Psoas muscle (tissue), 8 donors: Measurements from ENCODE around the gene ZFP36. TPM values are rescaled to one million over a fixed set of nuclear protein-coding genes. Genes with fewer than 3 reads are reported as not detected.
A peak's percentile ranks its signal among the peaks of the same experiment; 100 is the strongest.

Experiments used
- ATAC-seq, 4 donors: fragments of 200-7000 bp; cut with Tn5 transposase; one replicate each; pipeline ENCODE4 v1.9.1; 2020; ENCODE audit warnings: moderate library complexity in 3 of 4, mild to moderate bottlenecking in 2 of 4
- DNase-seq, 2 donors: peaks; one replicate each; pipeline ENCODE4 v3.0.0-alpha.2; 2020
- H3K27ac ChIP-seq: fragments of 200-600 bp; one replicate; pipeline ENCODE4 v1.8.0; 2022
- H3K27me3 ChIP-seq, 3 donors: fragments of 200-600 bp in 1 of 3; one replicate each; pipeline versions ENCODE4 v1.6.1 to v1.8.0; 2013 to 2022; ENCODE audit warnings: low read length in 2 of 3, mild to moderate bottlenecking in 2 of 3, moderate library complexity in 1 of 3; ENCODE audit not compliant: insufficient read depth in 3 of 3
- H3K36me3 ChIP-seq, 2 donors: fragments of 200-600 bp in 1 of 2; one replicate each; pipeline versions ENCODE4 v1.6.1 to v1.8.0; 2013 to 2022; ENCODE audit warnings: low read depth in 1 of 2, mild to moderate bottlenecking in 1 of 2, moderate library complexity in 1 of 2; ENCODE audit not compliant: insufficient read depth in 1 of 2
- H3K4me1 ChIP-seq: fragments of 200-600 bp; one replicate; pipeline ENCODE4 v1.8.0; 2022
- H3K4me3 ChIP-seq: fragments of 200-600 bp; one replicate; pipeline ENCODE4 v1.8.0; 2022; ENCODE audit warnings: mild to moderate bottlenecking
- H3K9me3 ChIP-seq: fragments of 200-600 bp; one replicate; pipeline ENCODE4 v1.8.0; 2022
- CTCF ChIP-seq: fragments of 200-600 bp; IDR thresholded peaks from one replicate; pipeline ENCODE4 v1.8.0; 2022; ENCODE audit warnings: antibody characterized with exemption
- whole genome bisulfite sequencing, 3 donors: extraction: QIAGEN DNeasy Blood & Tissue Kit; methylation state at CpG; one replicate each; pipeline versions ENCODE4 v1.1.6 to v1.1.7; 2013; 5-methylcytosine and 5-hydroxymethylcytosine counted together
- intact Hi-C, 2 donors: fragments of 100-400 bp; cut with DNase I; formaldehyde crosslinking; loops; one replicate each; pipeline versions ENCODE4 v1.11.0 to v1.14.2; 2022
- polyA plus RNA-seq, 3 donors: library from polyadenylated mRNA; stranded (reverse); fragments of 200-250 nt; gene quantifications; one replicate each; pipeline ENCODE4 v1.2.3, GENCODE V29; 2013
- total RNA-seq, 4 donors: library from RNA; stranded (reverse); fragmentation: NEBNext Ultra II Directional in 2 of 4; extraction: Animal tissue kit (Norgen Biotek cat#: 25700) in 2 of 4; gene quantifications; one replicate each; pipeline versions ENCODE4 v1.2.1 to v1.2.4, GENCODE V29; 2021 to 2023
- donor health status: healthy with polysubstance abuse.
- donor health status: DM: no; HTN: no; CAD: no; lungs with moderate emphysema.
- donor health status: Bipolar disorder and iron deficiency.
- donor health status: healthy.
- donor health status: DM: yes; HTN: yes; CAD: no.
- donor health status: DM: no; HTN: no; CAD: no.
- donor health status: DM: no; HTN: no; CAD: no.
- donor health status: DM: yes; HTN: yes; CAD: no.

ZFP36 gene
- total and polyA plus RNA-seq, 7 donors: 32.1 to 391 (median 128) TPM

GRCh38 chr19:39411832-39412099 is 5.1 kb downstream of the ZFP36 start:
- Histone ChIP-seq H3K4me3 (peak overlapping the region; percentile 97), H3K27me3 (no peaks in the 10 kb centered on the region), H3K36me3 (peaks cover 0 to 17% of the 10 kb centered on the region in 2 donors), H3K9me3 (no peaks in the 10 kb centered on the region), H3K4me1 (peaks cover 14% of the 10 kb centered on the region), H3K27ac (peak overlapping the region; percentile 96)
- 0 to 1% (median 1%) methylated on average over 7 of the region's 7 CpGs for WGBS, 3 donors
- DNase-seq: peak; percentile 89 to 95
- TF ChIP-seq CTCF: peak; percentile 96
- peak; percentile 36 to 61 (median 48) for ATAC-seq
- intact Hi-C loops: loop anchor here (1.0 to 10.0 kb wide), 5 partner anchors 13 to 287 kb away; partner anchors contain the start of genes PAK4 (in 1 of the 2), RPS16 (in 1 of the 2) and SAMD4B (in 1 of the 2)

GRCh38 chr19:39412100-39412866 is 5.6 kb downstream of the ZFP36 start, which contains the start of gene PLEKHG2:
Gene PLEKHG2 (plus strand): TSS chr19:39412669. CDS start chr19:39414087, 1,418 bp downstream.
- Histone ChIP-seq H3K27me3 (no peaks in the 10 kb centered on the region), H3K9me3 (no peaks in the 10 kb centered on the region), H3K27ac (peak within 1 kb of the TSS; percentile 96), H3K36me3 (peaks cover 0 to 17% of the 10 kb centered on the region in 2 donors), H3K4me3 (peak within 1 kb of the TSS; percentile 97), H3K4me1 (peaks cover 14% of the 10 kb centered on the region)
- no peak for TF ChIP-seq CTCF
- peak; percentile 94 to 97 for DNase-seq
- peak; percentile 52 to 67 (median 53) for ATAC-seq
- intact Hi-C loops: loop anchor here (2.0 to 10.0 kb wide), 4 partner anchors 13 to 287 kb away; partner anchors contain the start of genes PAK4 (in 1 of the 2), RPS16 (in 1 of the 2) and SAMD4B (in 1 of the 2)
- 0 to 1% (median 0%) methylated on average over 47 to 60 of the region's 60 CpGs for WGBS, 3 donors

- WGBS, 3 donors: 0% methylated on average over 17 to 24 of the region's 24 CpGs
- ATAC-seq: no peak
- intact Hi-C loops: loop anchor here (2.0 to 10.0 kb wide), 4 partner anchors 14 to 288 kb away; partner anchors contain the start of genes PAK4 (in 1 of the 2), RPS16 (in 1 of the 2) and SAMD4B (in 1 of the 2)
- H3K9me3 ChIP-seq: no peaks in the 10 kb centered on the region
- peak overlapping the region; percentile 97 for H3K4me3 ChIP-seq
- peak overlapping the region; percentile 96 for H3K27ac ChIP-seq
- H3K4me1 ChIP-seq: peaks cover 14% of the 10 kb centered on the region
- peaks cover 0 to 11% of the 10 kb centered on the region in 2 donors for H3K36me3 ChIP-seq
- no peaks in the 10 kb centered on the region for H3K27me3 ChIP-seq
- TF ChIP-seq CTCF: peak; percentile 80
- DNase-seq: no peak
Measured at GRCh38 chr19:39412867-39413271, 6.2 kb downstream of the ZFP36 start.

GRCh38 chr19:39413272-39413910 is 6.7 kb downstream of the ZFP36 start:
- 3 to 6% (median 4%) methylated on average over 28 to 53 of the region's 54 CpGs for WGBS, 3 donors
- intact Hi-C loops: loop anchor here (2.0 to 10.0 kb wide), 4 partner anchors 15 to 289 kb away; partner anchors contain the start of genes PAK4 (in 1 of the 2), RPS16 (in 1 of the 2) and SAMD4B (in 1 of the 2)
- ATAC-seq (no peak), DNase-seq (peak; percentile 73 to 87)
- no peaks in the 10 kb centered on the region for H3K9me3 ChIP-seq
- peaks cover 14% of the 10 kb centered on the region for H3K4me1 ChIP-seq
- no peaks in the 10 kb centered on the region for H3K27me3 ChIP-seq
- H3K27ac ChIP-seq: peak overlapping the region; percentile 96
- TF ChIP-seq CTCF: no peak
- H3K36me3 ChIP-seq: peaks cover 0 to 7% of the 10 kb centered on the region in 2 donors
- peak overlapping the region; percentile 97 for H3K4me3 ChIP-seq
